HG02852 (cell line): ENCODE data around the gene GLDN.
"Not testable (repeated sequence)": the region's sequence is repeated elsewhere in the genome, so short reads cannot be mapped to it uniquely, and the experiment has no call there.

Source experiments
- ATAC-seq: cut with Tn5 transposase; IDR thresholded peaks from one replicate; pipeline ENCODE4 v1.9.1; 2021; ENCODE audit warnings: mild to moderate bottlenecking, moderate library complexity; ENCODE audit not compliant: unreplicated experiment

GLDN gene

DNA sequence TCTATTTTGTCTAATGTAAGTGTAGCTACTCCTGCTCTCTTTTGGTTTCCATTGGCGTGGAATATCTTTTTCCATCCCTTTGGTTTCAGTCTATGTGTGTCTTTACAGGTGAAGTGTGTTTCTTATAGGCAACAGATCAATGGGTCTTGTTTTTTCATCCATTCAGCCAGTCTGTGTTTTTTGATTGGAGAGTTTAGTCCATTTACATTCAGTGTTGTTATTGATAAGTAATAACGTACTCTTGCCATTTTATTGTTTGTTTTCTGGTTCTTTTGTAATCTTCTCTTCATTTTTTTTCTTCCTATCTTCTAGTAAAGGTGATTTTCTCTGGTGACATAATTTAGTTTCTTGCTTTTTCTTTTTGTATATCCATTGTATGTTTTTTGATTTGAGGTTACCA is 97.1 kb downstream of the GLDN start:
- no peak for ATAC-seq

- no peak for ATAC-seq
These were observed 101.9 kb downstream of the GLDN start for GRCh38 chr15:51443282-51443914.

GRCh38 chr15:51444112-51444511 is 102.7 kb downstream of the GLDN start:
- ATAC-seq: no peak

GRCh38 chr15:51444807-51445206 is 103.4 kb downstream of the GLDN start:
- no peak for ATAC-seq

- not testable (repeated sequence) for ATAC-seq
These were observed 104.7 kb downstream of the GLDN start for GRCh38 chr15:51446029-51446744.

DNA sequence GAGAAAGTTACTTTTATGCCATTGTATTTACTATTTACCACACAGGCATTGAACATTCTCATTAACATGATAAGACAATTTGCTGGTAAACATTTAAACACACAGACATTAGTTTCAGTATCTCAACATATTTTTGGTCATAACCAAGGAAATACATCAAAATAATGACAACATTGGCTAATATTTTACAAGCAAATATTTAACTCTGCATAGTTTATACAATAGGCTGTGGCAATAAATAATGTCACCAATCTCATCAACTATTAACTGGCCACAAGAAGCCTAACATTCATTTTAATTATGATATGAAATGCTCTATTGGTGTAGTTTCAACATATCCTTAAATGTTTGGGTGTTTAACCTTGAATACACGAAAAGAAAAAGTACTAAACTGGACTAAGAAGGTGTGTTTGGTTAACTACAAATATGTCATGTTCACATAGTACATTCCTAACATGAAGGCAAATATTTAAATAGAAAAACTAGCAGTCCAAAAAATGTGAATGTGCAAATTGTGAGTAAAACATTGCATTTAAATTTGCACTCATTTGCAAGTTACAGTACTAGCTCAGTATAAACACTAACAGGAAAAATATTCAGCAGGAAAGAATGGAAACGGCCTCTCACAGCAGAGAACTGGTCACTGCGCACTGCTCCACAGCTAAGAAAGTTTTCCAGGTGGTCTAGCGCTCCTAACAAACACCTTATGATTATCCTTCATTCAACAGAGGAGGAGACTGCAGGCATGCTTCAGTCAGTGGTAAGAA is 106.6 kb downstream of the GLDN start:
- no peak for ATAC-seq

DNA sequence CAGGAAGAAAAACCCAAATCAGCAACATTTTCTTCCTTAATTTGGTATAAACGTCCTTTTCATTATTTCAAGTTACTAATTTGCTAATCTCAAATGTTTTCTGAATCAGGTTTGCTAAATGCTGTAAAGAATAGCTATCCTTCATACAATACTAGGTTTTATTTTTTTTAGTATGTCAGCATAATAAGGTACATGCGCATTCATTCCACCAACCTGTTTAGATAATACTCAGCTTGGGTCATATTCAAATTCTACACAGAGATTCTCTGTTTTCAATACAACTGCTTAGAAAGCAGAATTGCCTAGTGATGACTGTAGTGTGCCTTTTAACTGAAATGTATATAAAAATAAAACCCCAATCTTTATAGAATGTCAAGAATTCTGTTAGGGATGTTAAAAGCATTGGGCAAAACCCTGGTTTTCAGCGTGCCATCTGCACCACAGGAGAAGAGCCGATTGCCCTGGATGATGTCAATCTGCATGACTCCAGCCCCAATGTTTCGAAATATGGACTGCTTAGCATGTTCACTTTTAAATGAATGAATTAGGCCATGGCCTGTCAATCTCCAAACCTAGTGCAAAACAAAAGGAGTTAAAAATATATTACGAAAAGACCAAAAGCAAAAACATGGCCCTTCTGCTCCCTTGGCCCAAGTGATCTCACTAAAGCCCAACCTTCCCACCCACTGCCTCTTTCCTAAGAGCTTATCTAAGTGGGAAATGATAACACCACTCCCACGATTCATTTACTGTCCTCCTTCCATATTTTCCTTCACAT is 107.4 kb downstream of the GLDN start:
- no peak for ATAC-seq

DNA sequence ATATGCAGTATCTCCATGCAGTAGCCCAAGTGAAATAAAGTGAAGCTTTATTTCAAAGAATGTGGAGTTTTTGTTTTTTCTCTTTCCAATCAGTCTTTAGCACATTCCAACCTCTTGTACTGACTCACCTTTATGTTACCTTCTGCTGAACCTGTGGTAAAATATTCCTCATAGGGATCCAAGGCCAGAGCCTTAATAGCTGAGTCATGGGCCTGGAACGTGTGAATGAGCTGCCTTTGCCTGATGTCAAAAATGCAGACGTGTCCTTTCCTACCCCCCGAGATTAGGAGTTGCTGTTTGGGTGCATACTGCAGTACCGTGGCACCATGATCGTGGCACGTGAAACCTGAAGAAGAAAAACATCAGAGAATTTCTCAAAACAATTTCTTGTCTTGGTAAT is 108.5 kb downstream of the GLDN start:
- no peak for ATAC-seq
